Activated T-helper 17 cell treated with anti-CD3 and anti-CD28 coated beads, Interleukin-2, amount 50 U/mL, for 72 hours (primary cell): ENCODE results near the gene MOBP. TPM values are rescaled to one million over a fixed set of nuclear protein-coding genes. Genes with fewer than 3 reads are reported as not detected.

Source experiments
- ATAC-seq: fragments of 150-1000 bp; cut with Tn5 transposase; replicated peaks from 2 replicates; pipeline ENCODE4 v1.10.0; 2021; ENCODE audit warnings: mild to moderate bottlenecking, moderate library complexity
- H3K27ac Mint-ChIP-seq: one replicate; pipeline ENCODE4 v1.8.0; 2022; ENCODE audit warnings: mixed read lengths
- H3K27me3 Mint-ChIP-seq: one replicate; pipeline ENCODE4 v1.8.0; 2022; ENCODE audit warnings: mixed read lengths
- H3K36me3 Mint-ChIP-seq: one replicate; pipeline ENCODE4 v1.8.0; 2022; ENCODE audit warnings: low read depth, mild to moderate bottlenecking, mixed read lengths
- H3K4me1 Mint-ChIP-seq: one replicate; pipeline ENCODE4 v1.8.0; 2022; ENCODE audit warnings: mixed read lengths
- H3K4me3 Mint-ChIP-seq: one replicate; pipeline ENCODE4 v1.8.0; 2022; ENCODE audit warnings: mild to moderate bottlenecking, mixed read lengths
- H3K9me3 Mint-ChIP-seq: one replicate; pipeline ENCODE4 v1.8.0; 2022; ENCODE audit warnings: mixed read lengths
- total RNA-seq, 2 donors: library from RNA; stranded (reverse); gene quantifications; one replicate each; pipeline ENCODE4 v1.2.3, GENCODE V29; 2022

Gene MOBP
- total RNA-seq, 2 donors from 2014 or later: not detected

DNA sequence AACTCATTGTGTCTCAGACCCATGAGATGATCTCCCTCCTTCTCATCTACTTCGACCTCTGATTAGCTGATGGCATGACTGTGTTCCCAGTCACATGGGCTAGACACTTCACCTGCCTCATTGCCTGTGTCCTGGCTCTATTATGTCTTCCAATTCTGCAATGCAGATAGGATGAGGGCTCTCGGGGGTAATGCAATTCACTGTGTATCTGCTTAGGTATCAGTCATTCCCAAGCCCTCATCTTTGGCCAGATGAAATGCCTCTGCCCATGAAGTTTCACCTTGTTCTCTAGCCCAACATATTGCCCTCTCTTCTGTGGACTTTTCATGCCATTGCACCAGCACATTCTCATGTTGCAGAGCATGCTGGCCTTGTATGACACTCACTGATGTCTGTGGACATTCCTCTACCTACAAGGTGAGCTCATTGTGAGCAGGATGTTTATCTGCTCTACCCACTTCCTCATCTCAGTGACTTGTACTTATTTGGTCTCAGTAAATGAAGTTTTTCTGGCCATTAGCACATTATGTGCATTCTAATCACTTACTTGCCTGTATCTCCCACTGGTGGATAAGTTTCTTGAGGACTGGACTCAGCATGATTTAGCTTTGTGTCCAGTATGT, 32.3 kb downstream of the MOBP start:
- no peak for ATAC-seq
- no peaks in the 10 kb centered on the region for H3K9me3 Mint-ChIP-seq

GRCh38 chr3:39501059-39501458, 33.6 kb downstream of the MOBP start:
- Mint-ChIP-seq H3K4me1 (no peaks in the 10 kb centered on the region), H3K9me3 (no peaks in the 10 kb centered on the region), H3K4me3 (no peak overlapping the region), H3K36me3 (no peaks in the 10 kb centered on the region), H3K27ac (no peak overlapping the region), H3K27me3 (peaks cover 33% of the 10 kb centered on the region)
- ATAC-seq: no peak

More for the DNA sequence above, 32.3 kb downstream of the MOBP start:
- Mint-ChIP-seq H3K27me3 (peaks cover 33% of the 10 kb centered on the region), H3K4me1 (no peaks in the 10 kb centered on the region), H3K4me3 (no peak overlapping the region), H3K36me3 (no peaks in the 10 kb centered on the region), H3K27ac (no peak overlapping the region)

DNA sequence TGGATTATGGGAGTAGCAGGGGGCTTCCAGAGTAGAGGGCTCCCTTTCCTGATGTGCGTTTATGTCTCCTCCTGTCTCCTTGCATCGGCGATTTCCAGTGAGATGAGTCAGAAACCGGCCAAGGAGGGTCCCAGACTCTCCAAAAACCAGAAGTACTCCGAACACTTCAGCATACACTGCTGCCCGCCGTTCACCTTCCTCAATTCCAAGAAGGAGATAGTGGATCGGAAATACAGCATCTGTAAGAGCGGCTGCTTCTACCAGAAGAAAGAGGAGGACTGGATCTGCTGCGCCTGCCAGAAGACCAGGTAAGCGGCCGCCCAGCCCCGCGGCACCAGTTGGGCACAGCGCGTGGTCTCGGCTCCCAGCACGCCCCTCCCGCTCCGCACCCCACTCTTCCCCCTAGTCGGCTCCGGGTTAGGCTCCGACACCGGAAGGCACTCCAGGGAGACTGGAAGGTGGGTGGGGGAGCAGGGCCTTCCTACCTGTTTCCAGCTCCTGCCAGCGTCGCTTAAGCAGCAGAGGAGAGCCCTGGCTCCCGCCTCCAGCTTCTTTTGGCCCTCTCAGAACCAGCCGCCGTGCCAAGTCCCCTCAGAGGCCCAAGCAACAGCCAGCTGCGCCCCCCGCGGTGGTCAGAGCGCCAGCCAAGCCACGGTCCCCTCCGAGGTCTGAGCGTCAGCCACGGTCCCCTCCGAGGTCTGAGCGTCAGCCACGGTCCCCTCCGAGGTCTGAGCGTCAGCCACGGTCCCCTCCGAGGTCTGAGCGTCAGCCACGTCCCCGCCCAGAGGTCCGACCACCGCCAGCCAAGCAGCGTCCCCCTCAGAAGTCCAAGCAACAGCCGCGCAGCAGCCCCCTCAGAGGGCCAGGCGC, 34.7 kb downstream of the MOBP start:
- no peak overlapping the region for H3K4me3 Mint-ChIP-seq
- peaks cover 33% of the 10 kb centered on the region for H3K27me3 Mint-ChIP-seq
- H3K4me1 Mint-ChIP-seq: no peaks in the 10 kb centered on the region
- no peaks in the 10 kb centered on the region for H3K36me3 Mint-ChIP-seq
- H3K27ac Mint-ChIP-seq: no peak overlapping the region
- H3K9me3 Mint-ChIP-seq: no peaks in the 10 kb centered on the region
- no peak for ATAC-seq

GRCh38 chr3:39502838-39503145, 35.3 kb downstream of the MOBP start:
- no peak overlapping the region for H3K27ac Mint-ChIP-seq
- H3K4me3 Mint-ChIP-seq: no peak overlapping the region
- H3K9me3 Mint-ChIP-seq: no peaks in the 10 kb centered on the region
- no peaks in the 10 kb centered on the region for H3K4me1 Mint-ChIP-seq
- H3K27me3 Mint-ChIP-seq: peaks cover 33% of the 10 kb centered on the region
- no peaks in the 10 kb centered on the region for H3K36me3 Mint-ChIP-seq
- ATAC-seq: no peak

- Mint-ChIP-seq H3K27ac (no peak overlapping the region), H3K4me1 (no peaks in the 10 kb centered on the region), H3K36me3 (no peaks in the 10 kb centered on the region), H3K9me3 (no peaks in the 10 kb centered on the region), H3K27me3 (peaks cover 18% of the 10 kb centered on the region), H3K4me3 (no peak overlapping the region)
- ATAC-seq: no peak
Observed at GRCh38 chr3:39505866-39506742, 38.6 kb downstream of the MOBP start.

- Mint-ChIP-seq H3K27ac (no peak overlapping the region), H3K4me3 (no peak overlapping the region), H3K27me3 (peaks cover 18% of the 10 kb centered on the region), H3K4me1 (no peaks in the 10 kb centered on the region), H3K9me3 (no peaks in the 10 kb centered on the region), H3K36me3 (no peaks in the 10 kb centered on the region)
- ATAC-seq: no peak
Observed at GRCh38 chr3:39506863-39507262, 39.4 kb downstream of the MOBP start.

DNA sequence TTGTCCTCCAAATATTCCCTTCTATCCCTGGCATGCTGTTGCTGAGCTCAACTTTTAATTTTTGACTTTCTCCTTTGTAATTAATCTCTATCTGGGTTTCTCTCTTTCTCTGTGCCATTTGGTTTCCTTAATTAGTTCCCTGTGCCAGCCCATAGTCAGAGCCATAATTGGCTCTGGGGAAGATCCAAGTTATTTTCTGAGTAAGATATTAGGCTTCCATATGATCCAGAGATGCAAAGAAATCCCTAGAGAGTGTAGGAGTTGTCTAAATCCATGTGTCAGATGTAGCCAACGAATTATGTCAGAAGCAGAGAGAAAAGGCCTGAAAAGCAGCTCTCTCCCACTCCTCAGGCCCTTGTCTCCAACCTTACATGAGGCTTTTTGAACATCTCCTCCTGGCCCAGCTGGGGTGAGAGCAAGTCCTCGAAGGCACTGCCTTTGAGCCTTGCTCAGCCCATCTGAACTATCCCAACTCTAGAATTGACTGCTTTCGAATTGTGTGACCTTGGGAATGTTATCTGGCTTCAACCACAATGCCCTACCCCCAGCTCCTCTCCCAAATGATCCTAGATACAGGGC, 46.4 kb downstream of the MOBP start:
- Mint-ChIP-seq H3K36me3 (no peaks in the 10 kb centered on the region), H3K9me3 (no peaks in the 10 kb centered on the region), H3K4me3 (no peak overlapping the region), H3K27me3 (peaks cover 35% of the 10 kb centered on the region), H3K4me1 (no peaks in the 10 kb centered on the region), H3K27ac (no peak overlapping the region)
- ATAC-seq: no peak

GRCh38 chr3:39515681-39516441, 48.4 kb downstream of the MOBP start:
- Mint-ChIP-seq H3K36me3 (no peaks in the 10 kb centered on the region), H3K4me1 (peaks cover 4% of the 10 kb centered on the region), H3K27me3 (peaks cover 52% of the 10 kb centered on the region), H3K9me3 (no peaks in the 10 kb centered on the region), H3K27ac (no peak overlapping the region), H3K4me3 (no peak overlapping the region)
- no peak for ATAC-seq

DNA sequence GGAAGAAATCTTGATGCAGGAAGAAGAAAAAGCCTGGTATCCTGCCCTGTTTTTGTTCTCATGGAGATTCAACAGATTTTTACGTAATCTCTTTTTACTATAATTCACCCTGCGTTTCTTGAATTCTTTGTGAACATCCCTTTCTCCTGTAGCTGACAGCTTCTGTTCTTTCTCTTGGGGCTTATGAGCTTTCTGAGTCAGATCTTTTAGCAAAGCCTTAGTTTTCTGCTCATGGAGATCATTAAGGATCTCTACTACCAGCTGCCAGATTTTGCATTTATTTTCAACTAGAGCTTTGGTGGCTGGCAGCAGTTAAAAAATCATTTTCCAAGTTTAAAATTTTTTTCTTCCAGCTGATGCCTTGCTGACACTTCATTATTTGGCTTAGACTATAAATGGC, 51.6 kb downstream of the MOBP start:
- Mint-ChIP-seq H3K36me3 (no peaks in the 10 kb centered on the region), H3K27me3 (peaks cover 41% of the 10 kb centered on the region), H3K4me3 (no peak overlapping the region), H3K4me1 (peaks cover 4% of the 10 kb centered on the region), H3K9me3 (no peaks in the 10 kb centered on the region), H3K27ac (no peak overlapping the region)
- ATAC-seq: no peak

DNA sequence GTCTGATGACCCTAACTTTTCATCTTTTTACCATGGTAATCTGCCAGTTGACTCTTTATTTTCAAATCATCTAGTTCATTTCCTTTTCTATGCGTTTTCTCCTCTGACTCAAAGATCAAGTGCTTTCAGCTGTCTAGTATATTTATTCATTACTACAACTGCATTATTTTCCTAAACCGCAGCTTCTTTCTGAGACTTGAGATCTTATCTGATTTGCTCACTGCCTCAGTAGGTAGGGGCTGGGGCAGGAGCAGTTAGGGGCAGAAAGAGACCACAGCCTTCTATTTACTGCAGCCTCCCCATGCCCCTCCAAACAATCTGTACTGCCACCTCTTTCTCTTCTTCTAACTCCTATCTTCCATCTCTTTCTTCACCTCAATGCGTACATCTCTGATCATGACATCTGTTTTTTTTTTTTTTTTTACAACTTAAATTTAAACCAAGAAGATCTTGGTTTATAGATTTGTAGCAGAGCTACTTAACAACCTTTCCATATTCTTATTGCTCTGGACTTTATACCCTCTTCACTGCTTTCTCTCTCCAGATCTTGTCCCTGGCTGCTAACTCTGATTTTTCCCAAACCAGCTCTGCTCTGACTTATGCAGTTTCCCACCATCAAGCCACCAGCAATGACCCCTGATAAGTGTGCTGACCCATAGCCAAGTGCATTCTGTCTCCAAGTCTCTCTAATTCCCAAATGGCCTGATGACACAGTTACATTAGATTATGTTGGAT, 52.2 kb downstream of the MOBP start:
- ATAC-seq: no peak
- Mint-ChIP-seq H3K4me3 (no peak overlapping the region), H3K4me1 (peaks cover 4% of the 10 kb centered on the region), H3K9me3 (no peaks in the 10 kb centered on the region), H3K36me3 (no peaks in the 10 kb centered on the region), H3K27me3 (peaks cover 37% of the 10 kb centered on the region), H3K27ac (no peak overlapping the region)

- Mint-ChIP-seq H3K4me3 (no peak overlapping the region), H3K9me3 (peaks cover 5% of the 10 kb centered on the region), H3K27ac (no peak overlapping the region), H3K36me3 (no peaks in the 10 kb centered on the region), H3K27me3 (peaks cover 35% of the 10 kb centered on the region), H3K4me1 (peaks cover 4% of the 10 kb centered on the region)
- no peak for ATAC-seq
Observed at GRCh38 chr3:39521456-39521855, 54.0 kb downstream of the MOBP start.

DNA sequence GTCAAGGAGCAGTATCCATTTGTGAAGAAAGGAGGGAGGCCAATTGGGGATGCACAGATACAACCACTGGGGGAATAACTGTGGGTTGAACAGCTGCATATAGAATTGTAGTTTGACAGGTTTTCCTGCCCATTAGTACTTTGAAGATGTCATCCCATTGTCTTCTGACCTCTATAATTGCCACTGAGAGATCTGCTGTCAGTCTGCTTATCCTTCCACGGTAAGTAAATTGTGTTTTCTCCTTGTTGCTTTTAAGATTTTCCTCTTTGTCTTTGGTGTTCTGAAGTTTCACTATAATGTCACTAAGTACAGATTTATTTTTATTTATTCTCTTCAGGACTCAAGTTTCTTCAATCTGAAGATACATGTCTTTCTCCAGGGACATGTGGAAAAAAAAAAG, 56.6 kb downstream of the MOBP start:
- no peak for ATAC-seq
- H3K4me1 Mint-ChIP-seq: peaks cover 4% of the 10 kb centered on the region
- H3K9me3 Mint-ChIP-seq: peaks cover 5% of the 10 kb centered on the region
- peaks cover 27% of the 10 kb centered on the region for H3K27me3 Mint-ChIP-seq
- H3K4me3 Mint-ChIP-seq: no peak overlapping the region
- H3K27ac Mint-ChIP-seq: no peak overlapping the region
- no peaks in the 10 kb centered on the region for H3K36me3 Mint-ChIP-seq

DNA sequence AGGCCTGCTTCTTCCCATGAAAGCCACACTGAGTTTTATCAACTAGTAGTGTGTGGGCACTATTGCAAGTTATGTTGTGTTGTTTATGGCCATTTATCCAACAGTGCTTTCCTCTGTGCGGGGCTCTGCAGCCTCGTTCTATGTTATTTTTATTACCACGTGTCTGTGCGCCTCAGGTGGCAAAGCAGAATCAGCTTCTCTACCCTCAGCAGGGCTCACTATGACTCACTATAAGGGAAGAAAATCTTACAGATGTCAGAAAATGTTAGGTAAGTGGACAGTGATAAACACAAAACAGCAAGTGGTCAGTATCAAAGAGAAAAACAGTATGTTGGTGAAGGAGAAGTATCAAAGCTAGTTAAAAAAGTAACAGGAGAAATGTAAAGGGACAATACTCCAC, 61.4 kb downstream of the MOBP start:
- ATAC-seq: no peak
- H3K9me3 Mint-ChIP-seq: peaks cover 5% of the 10 kb centered on the region
- no peak overlapping the region for H3K4me3 Mint-ChIP-seq
- H3K27ac Mint-ChIP-seq: no peak overlapping the region
- H3K4me1 Mint-ChIP-seq: no peaks in the 10 kb centered on the region
- no peaks in the 10 kb centered on the region for H3K36me3 Mint-ChIP-seq
- peaks cover 34% of the 10 kb centered on the region for H3K27me3 Mint-ChIP-seq
